Fibroblast of the aortic adventitia (primary cell): ENCODE results near the gene ADAMTS20. TPM values are rescaled to one million over a fixed set of nuclear protein-coding genes. Genes with fewer than 3 reads are reported as not detected.

Experiments
- DNase-seq: peaks from one replicate; pipeline ENCODE4 v3.0.0-alpha.2; 2010; ENCODE audit warnings: low read depth
- H3K4me3 ChIP-seq: 2 replicates; pipeline ENCODE4 v1.5.1; 2011; ENCODE audit warnings: low read depth, mild to moderate bottlenecking, control low read depth, low read length, moderate library complexity
- total RNA-seq: library from RNA; depleted of rRNA; stranded (reverse); fragments of >200 nt; gene quantifications from 2 replicates; pipeline ENCODE4 v1.2.3, GENCODE V29; 2012; ENCODE audit warnings: low replicate concordance
- TF ChIP-seq, protein P1 (sequence below): IDR thresholded peaks from 2 replicates; pipeline ENCODE4 v1.5.1; 2011; ENCODE audit warnings: mild to moderate bottlenecking, low read length, control low read depth, inconsistent platforms; ENCODE audit not compliant: insufficient read depth

Gene ADAMTS20
- total RNA-seq, 1 donor: not detected

- H3K4me3 ChIP-seq: no peak overlapping the region
- DNase-seq: peak; percentile 53
- TF ChIP-seq, protein P1, sequence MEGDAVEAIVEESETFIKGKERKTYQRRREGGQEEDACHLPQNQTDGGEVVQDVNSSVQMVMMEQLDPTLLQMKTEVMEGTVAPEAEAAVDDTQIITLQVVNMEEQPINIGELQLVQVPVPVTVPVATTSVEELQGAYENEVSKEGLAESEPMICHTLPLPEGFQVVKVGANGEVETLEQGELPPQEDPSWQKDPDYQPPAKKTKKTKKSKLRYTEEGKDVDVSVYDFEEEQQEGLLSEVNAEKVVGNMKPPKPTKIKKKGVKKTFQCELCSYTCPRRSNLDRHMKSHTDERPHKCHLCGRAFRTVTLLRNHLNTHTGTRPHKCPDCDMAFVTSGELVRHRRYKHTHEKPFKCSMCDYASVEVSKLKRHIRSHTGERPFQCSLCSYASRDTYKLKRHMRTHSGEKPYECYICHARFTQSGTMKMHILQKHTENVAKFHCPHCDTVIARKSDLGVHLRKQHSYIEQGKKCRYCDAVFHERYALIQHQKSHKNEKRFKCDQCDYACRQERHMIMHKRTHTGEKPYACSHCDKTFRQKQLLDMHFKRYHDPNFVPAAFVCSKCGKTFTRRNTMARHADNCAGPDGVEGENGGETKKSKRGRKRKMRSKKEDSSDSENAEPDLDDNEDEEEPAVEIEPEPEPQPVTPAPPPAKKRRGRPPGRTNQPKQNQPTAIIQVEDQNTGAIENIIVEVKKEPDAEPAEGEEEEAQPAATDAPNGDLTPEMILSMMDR: peak; percentile 63
Measured at GRCh38 chr12:43501703-43502102, 50.3 kb downstream of the ADAMTS20 start.

DNA sequence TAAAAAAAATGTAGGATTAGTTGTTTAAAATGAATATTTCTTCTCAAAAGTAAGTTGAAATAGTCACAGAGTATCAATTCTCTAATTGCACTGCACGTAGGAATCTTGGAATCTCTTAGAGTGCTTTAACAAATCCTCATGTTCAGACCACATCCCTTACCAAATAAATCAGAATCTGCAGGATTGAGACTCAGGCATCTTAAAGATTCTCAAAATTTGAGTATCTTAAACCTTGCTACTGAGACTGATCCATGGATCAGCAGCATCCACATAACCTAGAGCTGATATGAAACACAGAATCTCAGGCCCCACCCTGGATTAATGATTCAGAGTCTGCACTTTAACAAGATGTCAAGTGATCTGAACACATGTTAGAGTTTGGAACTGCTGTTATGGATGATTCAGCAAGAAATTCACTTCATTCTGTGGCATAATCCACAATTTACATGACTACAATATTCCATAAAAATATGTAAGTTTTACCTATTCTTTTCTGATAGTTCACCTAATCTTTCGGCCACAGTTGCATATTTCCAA, 58.7 kb downstream of the ADAMTS20 start:
- no peak overlapping the region for H3K4me3 ChIP-seq
- TF ChIP-seq, protein P1: no peak
- no peak for DNase-seq

DNA sequence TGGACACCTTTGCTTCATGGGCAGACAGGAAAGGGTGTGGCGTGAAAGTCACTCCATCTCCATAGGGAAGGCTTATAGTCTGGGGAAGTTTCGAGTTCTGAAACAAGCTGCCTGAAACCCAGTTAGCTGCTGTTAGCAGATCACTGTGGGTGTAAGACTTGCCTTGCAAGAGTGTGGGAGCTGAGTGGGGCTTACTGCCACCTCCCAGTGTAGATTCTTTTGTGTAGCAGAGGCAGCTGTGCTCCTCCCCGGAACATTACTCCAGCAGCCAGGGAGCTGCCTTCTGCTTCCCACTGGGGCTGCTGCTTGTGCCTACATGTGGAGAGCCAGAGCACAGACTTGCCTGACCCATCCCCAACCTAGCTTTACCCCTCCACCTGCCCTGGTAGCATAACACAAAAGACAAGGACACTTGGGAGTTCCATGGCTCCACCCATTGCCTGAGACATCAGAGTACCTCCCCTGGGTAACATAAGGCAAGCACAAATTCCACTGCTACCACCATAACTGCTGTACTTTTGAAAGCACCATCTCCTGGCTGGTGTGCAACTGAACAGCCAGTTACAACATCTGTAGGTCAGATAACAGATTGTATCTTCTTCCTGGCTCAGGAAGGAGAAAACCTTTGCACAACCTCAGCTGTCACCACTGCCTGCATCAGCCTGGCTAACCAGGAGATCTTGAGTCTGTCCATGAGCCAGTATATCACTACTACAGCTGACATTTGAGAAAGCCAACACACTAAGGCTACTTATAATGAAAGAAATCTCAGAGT, 69.5 kb downstream of the ADAMTS20 start:
- H3K4me3 ChIP-seq: no peak overlapping the region
- TF ChIP-seq, protein P1: no peak

GRCh38 chr12:43480591-43480990, 71.4 kb downstream of the ADAMTS20 start:
- TF ChIP-seq, protein P1: no peak
- H3K4me3 ChIP-seq: no peak overlapping the region
- no peak for DNase-seq

More for the DNA sequence above, 69.5 kb downstream of the ADAMTS20 start:
- no peak for DNase-seq

GRCh38 chr12:43462741-43463140, 89.3 kb downstream of the ADAMTS20 start:
- H3K4me3 ChIP-seq: no peak overlapping the region
- TF ChIP-seq, protein P1: no peak
- no peak for DNase-seq

DNA sequence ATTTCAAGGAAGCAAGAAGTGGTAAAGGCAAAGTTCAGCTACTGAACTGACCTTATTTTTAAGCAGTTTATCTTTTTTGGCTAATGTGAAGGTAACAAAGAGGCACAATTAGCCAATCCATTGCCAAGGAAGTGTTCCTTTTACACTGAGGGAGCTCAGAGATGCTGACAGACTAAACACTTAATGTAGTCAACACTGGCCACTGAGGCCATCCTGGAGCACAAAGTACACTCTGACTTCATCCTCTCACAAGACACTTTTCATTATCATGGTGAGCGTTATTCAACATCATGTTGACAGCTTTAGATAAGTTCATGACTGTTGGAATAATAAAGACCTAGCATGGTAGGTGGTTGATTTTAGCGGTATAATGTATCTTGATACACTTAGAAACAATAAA, 89.9 kb downstream of the ADAMTS20 start:
- TF ChIP-seq, protein P1: no peak
- DNase-seq: no peak
- no peak overlapping the region for H3K4me3 ChIP-seq
